Esophagus (tissue), 2 donors: ENCODE data around the gene NEK7. TPM values are rescaled to one million over a fixed set of nuclear protein-coding genes. Genes with fewer than 3 reads are reported as not detected.

Experiments used
- H3K27ac ChIP-seq, 2 donors: one replicate each; pipeline ENCODE4 v1.5.1; 2013; ENCODE audit warnings: low read depth in 2 of 2, mild to moderate bottlenecking in 2 of 2, inconsistent platforms in 1 of 2, low read length in 1 of 2, moderate library complexity in 1 of 2
- H3K27me3 ChIP-seq, 2 donors: one replicate each; pipeline ENCODE4 v1.6.1; 2013; ENCODE audit warnings: low read length in 2 of 2, control low read depth in 1 of 2, mild to moderate bottlenecking in 1 of 2; ENCODE audit not compliant: insufficient read depth in 2 of 2, control insufficient read depth in 1 of 2
- H3K36me3 ChIP-seq, 2 donors: one replicate each; pipeline ENCODE4 v1.6.1; 2013; ENCODE audit warnings: low read length in 1 of 2; ENCODE audit not compliant: control insufficient read depth in 2 of 2, insufficient read depth in 2 of 2
- H3K4me1 ChIP-seq, 2 donors: one replicate each; pipeline ENCODE4 v1.6.1; 2013; ENCODE audit warnings: low read length in 1 of 2; ENCODE audit not compliant: control insufficient read depth in 2 of 2, insufficient read depth in 2 of 2
- H3K4me3 ChIP-seq, 2 donors: one replicate each; pipeline ENCODE4 v1.5.1; 2013; ENCODE audit warnings: low read length in 2 of 2, mild to moderate bottlenecking in 2 of 2, low read depth in 1 of 2, moderate library complexity in 1 of 2
- H3K9me3 ChIP-seq, 2 donors: one replicate each; pipeline ENCODE4 v1.6.1; 2013; ENCODE audit warnings: mild to moderate bottlenecking in 2 of 2, low read depth in 1 of 2, low read length in 1 of 2, moderate library complexity in 1 of 2; ENCODE audit not compliant: control insufficient read depth in 2 of 2, insufficient read depth in 1 of 2
- WGBS, 2 donors: extraction: QIAGEN DNeasy Blood & Tissue Kit; methylation state at CpG; one replicate each; pipeline ENCODE4 v1.1.7; 2013; 5-methylcytosine and 5-hydroxymethylcytosine counted together
- polyA plus RNA-seq, 2 donors: library from polyadenylated mRNA; stranded (reverse); fragments of 200-250 nt; gene quantifications; one replicate each; pipeline ENCODE4 v1.2.3, GENCODE V29; 2013
- donor health status: healthy with polysubstance abuse.
- donor health status: Bipolar disorder and iron deficiency.

Gene NEK7
- polyA plus RNA-seq, 2 donors, result 9.7 to 13.2 TPM

- WGBS, 2 donors, result 95 to 98% methylated on average over 1 of the region's 1 CpG
- H3K4me1 ChIP-seq, result no peaks in the 10 kb centered on the region
- H3K27ac ChIP-seq, result no peak overlapping the region
- H3K4me3 ChIP-seq, result no peak overlapping the region
- no peaks in the 10 kb centered on the region for H3K9me3 ChIP-seq
- H3K36me3 ChIP-seq, result no peaks in the 10 kb centered on the region
- H3K27me3 ChIP-seq, result no peaks in the 10 kb centered on the region
Observed at GRCh38 chr1:198255784-198256183, 99.0 kb downstream of the NEK7 start.

- Histone ChIP-seq H3K36me3 (no peaks in the 10 kb centered on the region), H3K27ac (no peak overlapping the region), H3K4me1 (no peaks in the 10 kb centered on the region), H3K27me3 (no peaks in the 10 kb centered on the region), H3K9me3 (no peaks in the 10 kb centered on the region), H3K4me3 (no peak overlapping the region)
Observed at GRCh38 chr1:198258491-198258890, 101.7 kb downstream of the NEK7 start.

- 91 to 92% methylated on average over 3 of the region's 3 CpGs for WGBS, 2 donors
- H3K27ac ChIP-seq, result no peak overlapping the region
Observed at GRCh38 chr1:198259333-198260074, 102.7 kb downstream of the NEK7 start.

GRCh38 chr1:198261886-198262285, 105.1 kb downstream of the NEK7 start:
- H3K9me3 ChIP-seq, result no peaks in the 10 kb centered on the region
- no peaks in the 10 kb centered on the region for H3K4me1 ChIP-seq
- H3K27me3 ChIP-seq, result no peaks in the 10 kb centered on the region
- H3K36me3 ChIP-seq, result no peaks in the 10 kb centered on the region
- no peak overlapping the region for H3K4me3 ChIP-seq
- H3K27ac ChIP-seq, result no peak overlapping the region

More at GRCh38 chr1:198259333-198260074, 102.7 kb downstream of the NEK7 start:
- Histone ChIP-seq H3K4me1 (no peaks in the 10 kb centered on the region), H3K4me3 (no peak overlapping the region), H3K27me3 (no peaks in the 10 kb centered on the region), H3K9me3 (no peaks in the 10 kb centered on the region), H3K36me3 (no peaks in the 10 kb centered on the region)

GRCh38 chr1:198263186-198263585, 106.4 kb downstream of the NEK7 start:
- 83 to 91% methylated on average over 5 of the region's 5 CpGs for WGBS, 2 donors
- Histone ChIP-seq H3K4me3 (no peak overlapping the region), H3K27ac (no peak overlapping the region), H3K9me3 (no peaks in the 10 kb centered on the region), H3K27me3 (no peaks in the 10 kb centered on the region), H3K4me1 (no peaks in the 10 kb centered on the region), H3K36me3 (no peaks in the 10 kb centered on the region)

GRCh38 chr1:198264282-198264681, 107.5 kb downstream of the NEK7 start:
- Histone ChIP-seq H3K36me3 (no peaks in the 10 kb centered on the region), H3K27me3 (no peaks in the 10 kb centered on the region), H3K4me3 (no peak overlapping the region), H3K9me3 (no peaks in the 10 kb centered on the region), H3K4me1 (no peaks in the 10 kb centered on the region), H3K27ac (no peak overlapping the region)

GRCh38 chr1:198265073-198265661, 108.4 kb downstream of the NEK7 start:
- Histone ChIP-seq H3K4me1 (no peaks in the 10 kb centered on the region), H3K27ac (no peak overlapping the region), H3K36me3 (no peaks in the 10 kb centered on the region), H3K27me3 (no peaks in the 10 kb centered on the region), H3K9me3 (no peaks in the 10 kb centered on the region), H3K4me3 (no peak overlapping the region)
- 64 to 67% methylated on average over 3 of the region's 3 CpGs for WGBS, 2 donors

GRCh38 chr1:198267056-198267455, 110.3 kb downstream of the NEK7 start:
- Histone ChIP-seq H3K27ac (no peak overlapping the region), H3K4me3 (no peak overlapping the region), H3K9me3 (no peaks in the 10 kb centered on the region), H3K27me3 (no peaks in the 10 kb centered on the region), H3K4me1 (no peaks in the 10 kb centered on the region), H3K36me3 (no peaks in the 10 kb centered on the region)

GRCh38 chr1:198267921-198268320, 111.1 kb downstream of the NEK7 start:
- no peak overlapping the region for H3K27ac ChIP-seq
- H3K4me1 ChIP-seq, result no peaks in the 10 kb centered on the region
- 93 to 96% methylated on average over 4 of the region's 4 CpGs for WGBS, 2 donors
- H3K4me3 ChIP-seq, result no peak overlapping the region
- no peaks in the 10 kb centered on the region for H3K36me3 ChIP-seq
- H3K27me3 ChIP-seq, result no peaks in the 10 kb centered on the region
- no peaks in the 10 kb centered on the region for H3K9me3 ChIP-seq
